NCI-H345 treated with DMSO at 0.1 percent for 48 hours (cell line): ENCODE data around the gene FSHB.
"Not testable (repeated sequence)": the region's sequence is repeated elsewhere in the genome, so short reads cannot be mapped to it uniquely, and the experiment has no call there.

Experiments
- DNase-seq: peaks from one replicate; lab custom pipeline; 2025; ENCODE audit not compliant: unreplicated experiment; lab: John Stamatoyannopoulos, UW

FSHB gene

DNA sequence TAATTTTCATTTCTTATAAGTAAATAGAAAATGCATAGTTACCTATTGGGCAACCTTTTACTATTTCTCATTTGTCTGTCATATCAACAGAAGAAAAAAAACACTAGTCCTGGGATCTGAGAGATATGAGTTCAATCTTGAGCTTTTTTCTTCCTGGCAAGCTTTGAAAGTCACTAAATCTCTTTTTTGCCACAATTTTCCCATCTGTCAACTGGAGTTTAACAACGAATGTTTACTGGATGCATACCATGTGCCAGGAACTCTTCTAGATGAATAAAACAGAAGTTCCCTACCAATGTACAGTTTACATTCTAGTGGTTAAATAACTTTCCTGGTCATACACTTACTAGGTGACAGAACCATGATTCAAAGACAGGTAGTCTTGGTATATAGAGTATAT lies 31.0 kb downstream of the FSHB start:
- no peak for DNase-seq

DNA sequence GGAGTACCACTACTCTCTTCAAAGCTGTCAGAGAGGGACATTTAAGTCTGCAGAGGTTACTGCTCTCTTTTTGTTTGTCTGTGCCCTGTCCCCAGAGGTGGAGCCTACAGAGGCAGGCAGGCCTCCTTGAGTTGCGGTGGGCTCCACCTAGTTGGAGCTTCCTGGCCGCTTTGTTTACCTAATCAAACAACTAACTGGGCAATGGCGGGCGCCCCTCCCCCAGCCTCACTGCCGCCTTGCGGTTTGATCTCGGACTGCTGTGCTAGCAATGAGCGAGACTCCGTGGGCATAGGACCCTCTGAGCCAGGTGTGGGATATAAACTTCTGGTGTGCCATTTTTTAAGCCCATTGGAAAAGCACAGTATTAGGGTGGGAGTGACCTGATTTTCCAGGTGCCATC lies 37.8 kb downstream of the FSHB start:
- not testable (repeated sequence) for DNase-seq

DNA sequence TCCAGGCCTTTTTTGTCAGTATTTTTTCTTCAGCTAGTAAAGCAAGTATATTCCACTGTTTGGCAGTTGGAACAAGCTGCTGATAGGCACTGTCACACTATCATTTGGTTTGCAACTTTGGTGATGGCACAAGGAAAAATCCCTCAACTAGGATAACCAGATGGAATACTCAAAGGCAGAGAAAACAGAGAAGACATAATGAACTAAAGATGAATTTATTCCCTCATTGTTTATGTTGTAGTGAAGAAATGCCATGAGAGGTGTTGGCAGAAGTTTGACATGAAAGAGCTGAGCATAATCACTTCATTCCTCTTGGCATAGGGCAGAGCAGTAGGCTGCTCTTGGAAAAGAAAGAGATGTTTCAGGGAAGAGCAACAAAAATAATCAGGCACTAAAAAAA lies 39.9 kb downstream of the FSHB start:
- no peak for DNase-seq

DNA sequence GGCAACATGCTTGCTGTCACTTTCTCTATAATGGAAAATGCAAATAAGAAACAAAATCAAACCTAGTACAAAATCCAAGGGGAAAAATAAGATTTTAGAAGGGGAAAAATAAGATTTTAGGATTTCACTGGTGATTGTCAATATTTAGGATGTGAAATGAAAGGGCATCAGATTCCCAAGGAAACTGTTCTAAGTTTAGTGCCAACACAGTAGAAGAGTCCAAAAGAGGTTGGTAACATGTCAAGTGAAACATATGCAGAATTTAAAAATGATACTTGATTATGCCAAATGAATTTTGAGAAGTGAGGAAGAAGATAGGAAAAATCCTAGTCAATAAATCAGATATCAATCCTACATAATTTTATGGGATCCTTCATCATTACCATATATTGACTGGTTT lies 46.4 kb downstream of the FSHB start:
- no peak for DNase-seq

DNA sequence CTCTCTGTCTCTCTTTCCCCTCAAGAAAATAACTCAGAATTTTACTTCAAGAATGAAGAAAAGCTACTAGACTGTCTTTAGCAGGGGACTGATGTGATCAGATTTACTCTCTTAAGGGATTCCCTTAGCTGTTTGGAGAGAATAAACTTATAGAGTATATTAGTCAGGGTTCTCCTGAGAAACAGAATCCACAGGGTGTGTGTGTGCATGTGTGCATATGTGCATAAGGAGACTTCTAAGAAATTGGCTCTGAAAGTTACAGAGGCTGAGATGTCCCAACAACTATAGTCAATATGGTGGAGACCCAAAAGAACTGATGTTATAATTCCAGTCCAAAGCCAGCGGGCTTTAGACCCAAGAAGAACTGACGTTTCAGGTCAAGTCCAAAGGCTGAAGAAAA lies 49.0 kb downstream of the FSHB start:
- no peak for DNase-seq

DNA sequence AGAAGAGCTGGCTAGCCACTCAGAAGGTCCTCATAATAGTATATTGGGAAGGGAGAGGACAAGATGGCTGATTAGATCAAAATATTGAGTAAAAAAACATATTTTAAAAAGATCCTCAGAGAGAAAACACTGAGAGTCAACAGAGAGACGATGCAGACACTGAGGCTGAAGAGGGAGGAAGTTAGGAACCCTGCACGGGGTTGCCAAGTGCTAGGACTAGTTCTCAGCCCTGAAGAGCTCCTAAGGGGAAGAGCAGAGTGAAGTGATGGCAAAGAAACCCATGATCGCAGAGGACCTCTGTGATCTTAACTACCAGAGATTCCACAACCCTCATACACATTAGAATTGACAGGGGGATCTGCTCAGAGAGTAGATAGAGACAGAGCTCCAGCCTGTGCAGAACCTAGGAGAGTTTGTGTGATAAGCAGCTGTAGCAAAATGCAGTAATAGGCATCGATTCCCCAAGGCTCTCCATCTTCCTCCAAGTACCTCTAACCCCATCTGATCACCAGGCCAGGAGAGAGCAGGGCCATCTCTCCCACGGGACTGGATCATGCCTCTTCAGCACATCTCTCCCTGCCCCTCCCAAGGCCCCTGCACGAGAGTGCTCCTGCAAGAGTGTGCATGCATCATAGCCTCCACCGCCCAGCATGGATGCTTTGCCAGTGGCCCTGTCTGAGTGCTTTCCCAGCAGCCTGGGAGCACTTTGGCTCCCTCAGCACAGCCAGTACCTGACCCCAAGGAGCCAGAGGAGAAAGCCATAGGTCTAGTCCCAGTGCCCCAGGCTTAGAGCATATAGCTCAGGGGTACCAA lies 50.9 kb downstream of the FSHB start:
- DNase-seq, result no peak

DNA sequence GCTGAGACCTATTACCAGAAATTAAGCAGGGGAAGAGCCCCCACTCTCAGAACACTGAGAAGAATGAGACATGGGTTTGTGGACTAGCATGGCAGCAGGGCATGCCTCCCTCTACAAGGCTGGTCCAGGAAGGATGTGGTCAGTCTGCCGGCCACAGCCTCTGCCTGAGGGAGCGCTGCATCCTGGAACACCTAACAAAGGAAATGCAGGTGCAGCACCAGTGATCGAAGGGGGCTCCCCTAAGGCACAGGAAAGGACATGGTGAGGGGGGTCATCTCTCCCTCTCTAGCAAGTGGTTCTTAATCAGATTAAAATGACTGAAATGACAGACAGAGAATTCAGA lies 51.4 kb downstream of the FSHB start:
- no peak for DNase-seq
